Erythroblast (primary cell): ENCODE data around the gene TUBGCP5.
"Not testable (repeated sequence)": the region's sequence is repeated elsewhere in the genome, so short reads cannot be mapped to it uniquely, and the experiment has no call there.

ENCODE experiments used
- DNase-seq, 2 experiments: peaks; one replicate each; lab custom pipeline; 2025; lab: John Stamatoyannopoulos, UW
- GATA1 ChIP-seq: IDR thresholded peaks from 2 replicates; pipeline ENCODE4 v1.6.1; 2011; ENCODE audit warnings: low read depth, mild to moderate bottlenecking, control low read depth, low read length, moderate library complexity
- POLR2A ChIP-seq: IDR thresholded peaks from 2 replicates; pipeline ENCODE4 v1.6.1; 2011; ENCODE audit warnings: mild to moderate bottlenecking, low read length

The TUBGCP5 gene

GRCh38 chr15:23057707-23058106 is 18.3 kb upstream of the TUBGCP5 start:
- no peak for DNase-seq

GRCh38 chr15:23055316-23055715 is 15.9 kb upstream of the TUBGCP5 start:
- TF ChIP-seq POLR2A (no peak), GATA1 (no peak)
- DNase-seq: no peak

More at GRCh38 chr15:23057707-23058106, 18.3 kb upstream of the TUBGCP5 start:
- no peak for TF ChIP-seq POLR2A
- no peak for TF ChIP-seq GATA1

GRCh38 chr15:23052522-23052921 is 13.2 kb upstream of the TUBGCP5 start:
- DNase-seq: no peak
- TF ChIP-seq POLR2A: no peak

- no peak for TF ChIP-seq GATA1
- no peak for TF ChIP-seq POLR2A
- DNase-seq: no peak
These were observed 11.3 kb upstream of the TUBGCP5 start for GRCh38 chr15:23050708-23051107.

DNA sequence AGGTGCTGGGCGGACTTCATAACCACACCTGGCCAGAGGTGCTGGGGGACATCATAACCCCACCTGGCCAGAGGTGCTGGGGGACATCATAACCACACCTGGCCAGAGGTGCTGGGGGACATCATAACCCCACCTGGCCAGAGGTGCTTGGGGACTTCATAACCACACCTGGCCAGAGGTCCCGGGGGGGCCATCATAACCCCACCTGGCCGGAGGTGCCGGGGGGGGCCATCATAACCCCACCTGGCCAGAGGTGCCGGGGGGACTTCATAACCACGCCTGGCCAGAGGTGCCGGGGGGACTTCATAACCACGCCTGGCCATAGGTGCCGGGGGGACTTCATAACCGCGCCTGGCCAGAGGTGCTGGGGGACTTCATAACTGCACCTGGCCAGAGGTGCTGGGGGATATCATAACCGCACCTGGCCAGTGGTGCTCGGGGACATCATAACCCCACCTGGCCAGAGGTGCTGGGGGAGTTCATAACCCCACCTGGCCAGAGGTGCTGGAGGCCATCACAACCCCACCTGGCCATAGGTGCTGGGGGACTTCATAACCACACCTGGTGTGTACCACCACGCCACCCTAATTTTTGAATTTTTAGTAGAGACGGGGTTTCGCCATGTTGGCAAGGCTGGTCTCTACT is 10.7 kb upstream of the TUBGCP5 start:
- no peak for DNase-seq
- no peak for TF ChIP-seq POLR2A
- no peak for TF ChIP-seq GATA1

- not testable (repeated sequence) for DNase-seq
These were observed 9.4 kb upstream of the TUBGCP5 start for GRCh38 chr15:23048572-23049282.

GRCh38 chr15:23043987-23044386 is 4.6 kb upstream of the TUBGCP5 start:
- DNase-seq: peak in 1 of 2 experiments; percentile 25

GRCh38 chr15:23043535-23043934 is 4.2 kb upstream of the TUBGCP5 start:
- DNase-seq: not testable (repeated sequence)

DNA sequence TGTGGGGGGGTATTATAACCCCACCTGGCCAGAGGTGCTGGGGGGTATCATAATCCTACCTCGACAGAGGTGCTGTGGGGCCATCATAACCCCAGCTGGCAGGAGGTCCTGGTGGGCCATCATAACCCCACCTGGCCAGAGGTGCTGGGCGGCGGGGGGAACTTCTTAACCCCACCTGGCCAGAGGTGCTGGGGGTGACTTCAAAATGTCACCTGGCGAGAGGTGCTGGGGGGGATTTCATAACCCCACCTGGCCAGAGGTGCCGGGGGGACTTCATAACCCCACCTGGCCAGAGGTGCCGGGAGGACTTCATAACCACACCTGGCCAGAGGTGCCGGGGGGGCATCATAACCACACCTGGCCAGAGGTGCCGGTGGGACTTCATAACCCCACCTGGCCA is 2.4 kb upstream of the TUBGCP5 start:
- DNase-seq: peak in 1 of 2 experiments; percentile 19

- no peak for DNase-seq
- TF ChIP-seq GATA1: no peak
- TF ChIP-seq POLR2A: no peak
These were observed 530 bp upstream of the TUBGCP5 start for GRCh38 chr15:23039917-23040281.

- peak in 1 of 2 experiments; percentile 68 for DNase-seq
- TF ChIP-seq POLR2A (no peak), GATA1 (no peak)
These were observed 635 bp downstream of the TUBGCP5 start for GRCh38 chr15:23038726-23039142.

DNA sequence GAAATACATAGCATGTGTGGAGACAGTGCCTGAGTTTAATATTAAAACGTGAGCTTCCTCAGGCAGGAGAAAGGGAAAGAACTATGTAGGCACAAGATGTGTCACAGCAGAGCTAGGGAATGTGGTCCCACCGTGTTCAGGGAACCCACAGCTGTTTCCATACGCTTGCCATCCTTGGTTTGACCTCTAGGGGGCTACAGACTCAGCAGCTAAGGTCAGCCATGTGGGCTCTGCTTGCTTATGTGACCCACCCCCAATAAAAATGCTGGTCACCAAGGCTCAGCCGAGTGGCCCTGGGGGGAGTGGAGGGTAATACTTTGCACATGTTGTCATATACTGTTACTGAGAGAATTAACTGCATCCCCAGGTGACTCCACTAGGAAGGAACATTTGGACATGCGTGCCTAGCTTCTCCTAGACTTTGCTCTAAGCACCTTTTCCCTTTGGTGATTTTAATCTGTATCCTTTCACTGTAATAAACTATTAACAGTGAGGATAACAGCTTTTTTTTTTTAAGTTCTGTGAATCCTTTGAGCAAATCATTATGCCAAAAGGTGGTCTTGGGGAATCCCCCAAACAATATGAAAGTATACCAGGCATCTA is 3.3 kb downstream of the TUBGCP5 start:
- peak; percentile 66 to 71 for DNase-seq
- no peak for TF ChIP-seq GATA1
- TF ChIP-seq POLR2A: no peak

DNA sequence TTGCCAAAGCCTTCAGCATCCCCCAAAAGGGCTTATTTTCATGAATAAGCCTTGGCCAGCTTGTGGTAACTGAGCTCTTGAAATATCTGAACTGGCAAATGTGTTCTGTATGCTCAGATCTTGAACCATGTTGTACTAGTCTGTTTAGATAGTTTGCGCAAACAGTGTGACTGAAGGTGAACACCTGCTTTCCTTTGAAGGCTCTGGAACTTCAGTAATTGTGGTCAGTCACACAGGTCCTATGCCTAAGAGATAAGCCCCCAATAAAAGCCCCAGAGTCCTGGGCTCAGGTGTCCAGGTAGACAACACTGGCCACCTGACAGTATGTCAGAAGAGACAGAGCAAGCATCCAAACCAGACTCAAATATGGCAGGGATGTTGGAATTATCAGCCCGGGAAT is 5.4 kb downstream of the TUBGCP5 start:
- DNase-seq: no peak
- TF ChIP-seq GATA1 (no peak), POLR2A (no peak)

- TF ChIP-seq GATA1 (no peak), POLR2A (no peak)
These were observed 13.2 kb downstream of the TUBGCP5 start for GRCh38 chr15:23026218-23026617.

DNA sequence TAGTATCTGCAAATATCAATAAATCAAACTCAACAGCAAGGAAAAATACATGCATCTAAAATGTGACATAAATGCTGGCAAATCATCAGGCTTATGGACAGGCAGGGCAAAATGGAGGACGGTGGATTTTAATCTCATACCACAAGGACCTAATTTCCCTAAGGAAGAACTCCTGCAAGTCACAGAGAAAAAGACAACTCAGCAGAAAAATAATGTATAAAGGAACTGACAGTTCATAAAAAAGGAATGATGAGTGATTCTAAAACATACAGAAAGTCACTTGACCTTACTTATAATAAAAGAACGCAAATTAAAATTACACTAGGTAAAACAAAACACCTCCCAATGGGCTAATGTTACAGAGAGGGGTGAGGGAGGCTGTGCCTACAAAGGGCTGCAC is 17.2 kb downstream of the TUBGCP5 start:
- DNase-seq: no peak
- TF ChIP-seq GATA1 (no peak), POLR2A (no peak)

More at GRCh38 chr15:23026218-23026617, 13.2 kb downstream of the TUBGCP5 start:
- DNase-seq: no peak
